ENCODE results near the gene MOB4.
"Not testable (repeated sequence)": the region's sequence is repeated elsewhere in the genome, so short reads cannot be mapped to it uniquely, and the experiment has no call there.

Gene MOB4

GRCh38 chr2:197548582-197548981 lies 32.7 kb downstream of the MOB4 start:
- no peak overlapping the region for H3K27ac ChIP-seq (ENCODE audit: insufficient read depth, low read length, poor library complexity, severe bottlenecking)
- no peaks in the 10 kb centered on the region for H3K4me1 ChIP-seq (ENCODE audit: control insufficient read depth, insufficient read depth, low read length, poor library complexity, severe bottlenecking)
- no peak overlapping the region for H3K4me3 ChIP-seq (ENCODE audit: insufficient read depth, low read depth, low read length, poor library complexity, severe bottlenecking)
- H3K9me3 ChIP-seq (ENCODE audit: control insufficient read depth, low read length), result no peaks in the 10 kb centered on the region
- peaks cover 31% of the 10 kb centered on the region for H3K36me3 ChIP-seq (ENCODE audit: control insufficient read depth, insufficient read depth, low read length)
- no peak for DNase-seq
- H3K27me3 ChIP-seq (replicated peaks; ENCODE audit: control insufficient read depth, insufficient read depth, low read length, poor library complexity, severe bottlenecking), result no peaks in the 10 kb centered on the region

DNA sequence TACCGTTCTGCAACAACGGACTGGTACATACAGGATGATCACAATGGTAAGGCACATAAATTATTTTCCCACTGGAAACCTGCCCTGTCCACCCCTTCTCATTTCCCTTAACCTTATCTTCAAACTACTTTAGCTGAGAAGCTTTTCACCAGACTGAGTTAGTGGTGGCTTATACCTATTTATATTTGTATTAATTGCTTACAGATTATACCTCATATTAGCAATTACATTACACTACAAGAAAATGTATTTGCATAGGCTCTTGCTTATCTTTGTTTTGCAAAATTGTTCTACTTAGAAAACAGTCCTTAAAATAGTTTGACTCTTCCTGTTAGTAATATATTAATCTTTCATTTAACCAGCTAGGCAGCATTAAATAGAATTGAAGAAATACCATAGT lies 35.4 kb downstream of the MOB4 start:
- H3K4me1 ChIP-seq (ENCODE audit: control insufficient read depth, insufficient read depth, low read length, poor library complexity, severe bottlenecking); H3K4me3 ChIP-seq (ENCODE audit: insufficient read depth, low read depth, low read length, poor library complexity, severe bottlenecking); DNase-seq; H3K9me3 ChIP-seq (ENCODE audit: control insufficient read depth, low read length); H3K27me3 ChIP-seq (replicated peaks; ENCODE audit: control insufficient read depth, insufficient read depth, low read length, poor library complexity, severe bottlenecking); H3K27ac ChIP-seq (ENCODE audit: insufficient read depth, low read length, poor library complexity, severe bottlenecking): not testable (repeated sequence)
- H3K36me3 ChIP-seq (ENCODE audit: control insufficient read depth, insufficient read depth, low read length), result peaks cover 29% of the 10 kb centered on the region

- Histone ChIP-seq H3K36me3 (ENCODE audit: control insufficient read depth, insufficient read depth, low read length) (peaks cover 17% of the 10 kb centered on the region), H3K27me3 (replicated peaks; ENCODE audit: control insufficient read depth, insufficient read depth, low read length, poor library complexity, severe bottlenecking) (no peaks in the 10 kb centered on the region), H3K4me3 (ENCODE audit: insufficient read depth, low read depth, low read length, poor library complexity, severe bottlenecking) (no peak overlapping the region), H3K9me3 (ENCODE audit: control insufficient read depth, low read length) (no peaks in the 10 kb centered on the region), H3K27ac (ENCODE audit: insufficient read depth, low read length, poor library complexity, severe bottlenecking) (no peak overlapping the region), H3K4me1 (ENCODE audit: control insufficient read depth, insufficient read depth, low read length, poor library complexity, severe bottlenecking) (no peaks in the 10 kb centered on the region)
- DNase-seq, result no peak
These were observed 39.6 kb downstream of the MOB4 start for GRCh38 chr2:197555467-197555866.

DNA sequence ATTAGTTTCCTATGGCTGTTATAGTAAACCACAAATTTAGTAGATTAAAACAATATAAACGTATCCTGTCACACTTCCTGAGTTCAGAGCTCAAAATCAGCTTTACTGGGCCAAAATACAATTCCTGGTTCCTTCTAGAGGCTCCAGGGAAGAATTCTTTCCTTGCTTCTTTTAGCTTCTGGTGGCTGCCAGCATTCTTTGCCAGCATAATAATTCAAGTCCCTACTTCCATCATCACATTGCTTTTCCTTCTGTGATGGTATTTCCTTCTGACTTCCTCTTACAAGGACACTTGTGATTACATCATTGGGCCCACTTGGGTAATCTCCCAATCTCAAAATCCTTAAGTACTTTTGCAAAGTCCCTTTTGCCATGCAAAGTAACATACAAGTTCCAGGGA lies 40.6 kb downstream of the MOB4 start:
- peaks cover 9% of the 10 kb centered on the region for H3K36me3 ChIP-seq (ENCODE audit: control insufficient read depth, insufficient read depth, low read length)
- no peak overlapping the region for H3K4me3 ChIP-seq (ENCODE audit: insufficient read depth, low read depth, low read length, poor library complexity, severe bottlenecking)
- DNase-seq, result no peak
- H3K9me3 ChIP-seq (ENCODE audit: control insufficient read depth, low read length), result no peaks in the 10 kb centered on the region
- H3K4me1 ChIP-seq (ENCODE audit: control insufficient read depth, insufficient read depth, low read length, poor library complexity, severe bottlenecking), result no peaks in the 10 kb centered on the region
- no peak overlapping the region for H3K27ac ChIP-seq (ENCODE audit: insufficient read depth, low read length, poor library complexity, severe bottlenecking)
- H3K27me3 ChIP-seq (replicated peaks; ENCODE audit: control insufficient read depth, insufficient read depth, low read length, poor library complexity, severe bottlenecking), result no peaks in the 10 kb centered on the region

- no peak for DNase-seq
- Histone ChIP-seq H3K36me3 (ENCODE audit: control insufficient read depth, insufficient read depth, low read length) (no peaks in the 10 kb centered on the region), H3K4me1 (ENCODE audit: control insufficient read depth, insufficient read depth, low read length, poor library complexity, severe bottlenecking) (no peaks in the 10 kb centered on the region), H3K9me3 (ENCODE audit: control insufficient read depth, low read length) (no peaks in the 10 kb centered on the region), H3K27ac (ENCODE audit: insufficient read depth, low read length, poor library complexity, severe bottlenecking) (no peak overlapping the region), H3K4me3 (ENCODE audit: insufficient read depth, low read depth, low read length, poor library complexity, severe bottlenecking) (no peak overlapping the region), H3K27me3 (replicated peaks; ENCODE audit: control insufficient read depth, insufficient read depth, low read length, poor library complexity, severe bottlenecking) (no peaks in the 10 kb centered on the region)
These were observed 42.5 kb downstream of the MOB4 start for GRCh38 chr2:197558393-197558792.

DNA sequence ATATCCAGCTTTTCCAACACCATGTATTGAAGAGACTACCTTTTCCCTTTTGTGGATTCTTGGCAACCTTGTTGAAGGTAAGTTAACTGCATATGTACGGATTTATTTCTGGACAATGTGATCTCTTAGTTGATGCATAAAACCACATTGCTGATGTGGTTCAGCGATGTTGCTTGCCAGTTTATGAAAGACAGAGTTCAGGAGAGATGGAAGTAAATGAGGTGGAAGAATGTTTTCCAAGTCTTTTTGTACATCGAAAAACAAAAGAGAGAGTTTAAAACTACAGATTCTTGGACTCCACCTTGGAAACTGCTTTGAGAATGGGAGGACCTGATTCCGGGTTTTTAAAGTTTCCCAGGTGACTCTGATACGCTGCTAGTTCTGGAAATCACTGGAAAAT lies 43.8 kb downstream of the MOB4 start:
- no peaks in the 10 kb centered on the region for H3K4me1 ChIP-seq (ENCODE audit: control insufficient read depth, insufficient read depth, low read length, poor library complexity, severe bottlenecking)
- no peaks in the 10 kb centered on the region for H3K36me3 ChIP-seq (ENCODE audit: control insufficient read depth, insufficient read depth, low read length)
- DNase-seq, result no peak

GRCh38 chr2:197560146-197560665 lies 44.3 kb downstream of the MOB4 start:
- no peaks in the 10 kb centered on the region for H3K27me3 ChIP-seq (replicated peaks; ENCODE audit: control insufficient read depth, insufficient read depth, low read length, poor library complexity, severe bottlenecking)

More for the DNA sequence above, 43.8 kb downstream of the MOB4 start:
- H3K4me3 ChIP-seq (ENCODE audit: insufficient read depth, low read depth, low read length, poor library complexity, severe bottlenecking), result no peak overlapping the region
- H3K27me3 ChIP-seq (replicated peaks; ENCODE audit: control insufficient read depth, insufficient read depth, low read length, poor library complexity, severe bottlenecking), result no peaks in the 10 kb centered on the region
- H3K9me3 ChIP-seq (ENCODE audit: control insufficient read depth, low read length), result no peaks in the 10 kb centered on the region
- H3K27ac ChIP-seq (ENCODE audit: insufficient read depth, low read length, poor library complexity, severe bottlenecking), result no peak overlapping the region

GRCh38 chr2:197571627-197572271 lies 55.9 kb downstream of the MOB4 start:
- H3K27ac ChIP-seq (ENCODE audit: insufficient read depth, low read length, poor library complexity, severe bottlenecking), result no peak overlapping the region
- no peaks in the 10 kb centered on the region for H3K4me1 ChIP-seq (ENCODE audit: control insufficient read depth, insufficient read depth, low read length, poor library complexity, severe bottlenecking)
- no peaks in the 10 kb centered on the region for H3K27me3 ChIP-seq (replicated peaks; ENCODE audit: control insufficient read depth, insufficient read depth, low read length, poor library complexity, severe bottlenecking)
- DNase-seq, result no peak
- no peaks in the 10 kb centered on the region for H3K36me3 ChIP-seq (ENCODE audit: control insufficient read depth, insufficient read depth, low read length)
- H3K9me3 ChIP-seq (ENCODE audit: control insufficient read depth, low read length), result no peaks in the 10 kb centered on the region
- H3K4me3 ChIP-seq (ENCODE audit: insufficient read depth, low read depth, low read length, poor library complexity, severe bottlenecking), result no peak overlapping the region

More at GRCh38 chr2:197560146-197560665, 44.3 kb downstream of the MOB4 start:
- H3K4me3 ChIP-seq (ENCODE audit: insufficient read depth, low read depth, low read length, poor library complexity, severe bottlenecking), result no peak overlapping the region
- no peak for DNase-seq
- no peaks in the 10 kb centered on the region for H3K36me3 ChIP-seq (ENCODE audit: control insufficient read depth, insufficient read depth, low read length)
- H3K27ac ChIP-seq (ENCODE audit: insufficient read depth, low read length, poor library complexity, severe bottlenecking), result no peak overlapping the region
- no peaks in the 10 kb centered on the region for H3K9me3 ChIP-seq (ENCODE audit: control insufficient read depth, low read length)
- H3K4me1 ChIP-seq (ENCODE audit: control insufficient read depth, insufficient read depth, low read length, poor library complexity, severe bottlenecking), result no peaks in the 10 kb centered on the region

DNA sequence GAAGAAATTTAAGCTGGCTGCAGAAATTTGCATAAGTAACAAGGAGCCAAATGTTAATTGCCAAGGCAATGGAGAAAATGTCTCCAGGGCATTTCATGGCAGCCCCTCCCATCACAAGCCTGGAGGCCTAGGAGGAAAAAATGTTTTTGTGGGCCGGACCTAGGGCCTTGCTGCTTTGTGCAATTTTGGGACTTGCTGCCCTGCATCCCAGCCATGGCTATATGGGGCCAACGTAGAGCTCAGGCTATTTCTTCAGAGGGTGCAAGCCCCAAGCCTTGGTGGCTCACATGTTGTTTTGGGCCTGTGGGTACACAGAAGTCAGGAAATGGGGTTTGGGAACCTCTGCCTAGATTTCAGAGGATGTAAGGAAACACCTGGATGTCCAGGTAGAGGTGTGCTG lies 57.7 kb downstream of the MOB4 start:
- H3K9me3 ChIP-seq (ENCODE audit: control insufficient read depth, low read length), result no peaks in the 10 kb centered on the region
- no peaks in the 10 kb centered on the region for H3K4me1 ChIP-seq (ENCODE audit: control insufficient read depth, insufficient read depth, low read length, poor library complexity, severe bottlenecking)
- H3K27me3 ChIP-seq (replicated peaks; ENCODE audit: control insufficient read depth, insufficient read depth, low read length, poor library complexity, severe bottlenecking), result no peaks in the 10 kb centered on the region
- H3K36me3 ChIP-seq (ENCODE audit: control insufficient read depth, insufficient read depth, low read length), result no peaks in the 10 kb centered on the region
- no peak for DNase-seq
- H3K4me3 ChIP-seq (ENCODE audit: insufficient read depth, low read depth, low read length, poor library complexity, severe bottlenecking), result no peak overlapping the region
- H3K27ac ChIP-seq (ENCODE audit: insufficient read depth, low read length, poor library complexity, severe bottlenecking), result no peak overlapping the region

DNA sequence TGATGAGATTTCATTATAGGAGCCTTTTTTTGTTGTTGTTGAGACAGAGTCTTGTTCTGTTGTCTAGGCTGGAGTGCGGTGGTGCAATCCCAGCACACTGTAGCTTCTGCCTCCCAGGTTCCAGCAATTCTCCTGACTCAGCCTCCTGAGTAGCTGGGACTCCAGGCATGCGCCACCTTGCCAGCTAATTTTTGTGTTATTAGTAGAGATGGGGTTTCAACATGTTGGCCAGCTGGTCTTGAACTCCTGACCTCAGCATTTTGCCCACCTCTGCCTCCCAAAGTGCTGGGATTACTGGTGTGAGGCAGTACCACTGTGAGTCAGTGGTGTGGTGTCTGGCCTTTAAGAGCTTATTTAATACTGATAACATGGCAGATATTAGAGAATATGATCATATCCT lies 60.1 kb downstream of the MOB4 start:
- no peak for DNase-seq

More for the DNA sequence above, 60.1 kb downstream of the MOB4 start:
- no peak overlapping the region for H3K27ac ChIP-seq (ENCODE audit: insufficient read depth, low read length, poor library complexity, severe bottlenecking)
- no peaks in the 10 kb centered on the region for H3K27me3 ChIP-seq (replicated peaks; ENCODE audit: control insufficient read depth, insufficient read depth, low read length, poor library complexity, severe bottlenecking)
- H3K4me1 ChIP-seq (ENCODE audit: control insufficient read depth, insufficient read depth, low read length, poor library complexity, severe bottlenecking), result no peaks in the 10 kb centered on the region
- no peaks in the 10 kb centered on the region for H3K9me3 ChIP-seq (ENCODE audit: control insufficient read depth, low read length)
- no peak overlapping the region for H3K4me3 ChIP-seq (ENCODE audit: insufficient read depth, low read depth, low read length, poor library complexity, severe bottlenecking)
- no peaks in the 10 kb centered on the region for H3K36me3 ChIP-seq (ENCODE audit: control insufficient read depth, insufficient read depth, low read length)
